Measurements from ENCODE around the gene NEURL4. TPM values are rescaled to one million over a fixed set of nuclear protein-coding genes. Genes with fewer than 3 reads are reported as not detected.

Gene NEURL4
- polyA plus RNA-seq, 2 of the 4 experiments (the other 2 are of a cell fraction), result 12.2 to 50.4 TPM

- Histone ChIP-seq H3K27ac (no peak overlapping the region), H3K4me2 (no peak overlapping the region), H3K4me3 (no peak overlapping the region), H3K4me1 (peaks cover 10% of the 10 kb centered on the region; the same call in 2 of the 3 replicates), H3K9me3 (no peaks in the 10 kb centered on the region)
- ChIA-PET POLR2A (no interaction called here), CTCF (interaction anchor here (0.6 to 23.9 kb wide), 17 partner anchors 10 to 280 kb away, joined by 3 to 433 read pairs (median 4); partner anchors contain the start of genes ACAP1, GPS2, SLC16A11 and SLC2A4)
- no peak for FAIRE-seq
- no peak for TF ChIP-seq FOXS1 (CRISPR knock-in tag; IDR thresholded peaks at IDR 0.05)
- no peak for TF ChIP-seq RFX5 (IDR thresholded peaks at IDR 0.05)
- no peak for TF ChIP-seq CEBPB (IDR thresholded peaks at IDR 0.05)
- no peak for TF ChIP-seq POLR2A (IDR thresholded peaks at IDR 0.05; ENCODE audit: low read length)
- no peak for TF ChIP-seq ZSCAN20 (CRISPR knock-in tag; IDR thresholded peaks at IDR 0.05)
- no peak for TF ChIP-seq RAD21 (conservative IDR thresholded peaks at IDR 0.05 in 1 of 2, IDR thresholded peaks at IDR 0.05 in 1 of 2)
- TF ChIP-seq FOSL2 (IDR thresholded peaks at IDR 0.05), result no peak
- no peak for TF ChIP-seq FOSL2 (CRISPR knock-in tag; IDR thresholded peaks at IDR 0.05)
- TF ChIP-seq, protein P1, sequence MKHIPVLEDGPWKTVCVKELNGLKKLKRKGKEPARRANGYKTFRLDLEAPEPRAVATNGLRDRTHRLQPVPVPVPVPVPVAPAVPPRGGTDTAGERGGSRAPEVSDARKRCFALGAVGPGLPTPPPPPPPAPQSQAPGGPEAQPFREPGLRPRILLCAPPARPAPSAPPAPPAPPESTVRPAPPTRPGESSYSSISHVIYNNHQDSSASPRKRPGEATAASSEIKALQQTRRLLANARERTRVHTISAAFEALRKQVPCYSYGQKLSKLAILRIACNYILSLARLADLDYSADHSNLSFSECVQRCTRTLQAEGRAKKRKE (CRISPR knock-in tag; IDR thresholded peaks at IDR 0.05; ENCODE audit: low read depth), result no peak
- no peak for TF ChIP-seq GATA3 (IDR thresholded peaks at IDR 0.05; ENCODE audit: borderline replicate concordance)
- TF ChIP-seq PHF8 (IDR thresholded peaks at IDR 0.05; ENCODE audit: borderline replicate concordance, low read depth), result no peak
- TF ChIP-seq, protein P2, sequence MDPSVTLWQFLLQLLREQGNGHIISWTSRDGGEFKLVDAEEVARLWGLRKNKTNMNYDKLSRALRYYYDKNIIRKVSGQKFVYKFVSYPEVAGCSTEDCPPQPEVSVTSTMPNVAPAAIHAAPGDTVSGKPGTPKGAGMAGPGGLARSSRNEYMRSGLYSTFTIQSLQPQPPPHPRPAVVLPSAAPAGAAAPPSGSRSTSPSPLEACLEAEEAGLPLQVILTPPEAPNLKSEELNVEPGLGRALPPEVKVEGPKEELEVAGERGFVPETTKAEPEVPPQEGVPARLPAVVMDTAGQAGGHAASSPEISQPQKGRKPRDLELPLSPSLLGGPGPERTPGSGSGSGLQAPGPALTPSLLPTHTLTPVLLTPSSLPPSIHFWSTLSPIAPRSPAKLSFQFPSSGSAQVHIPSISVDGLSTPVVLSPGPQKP (IDR thresholded peaks at IDR 0.05; ENCODE audit: low read depth, low read length), result no peak
- ATAC-seq, result no peak
- 96% methylated on average over 18 of the region's 19 CpGs for WGBS (ENCODE audit: missing lambda C conversion rate)
- no peak for DNase-seq (ENCODE audit: low read depth in 1 of 2, low spot score in 1 of 2)
These were observed 4.1 kb downstream of the NEURL4 start for GRCh38 chr17:7325031-7325528.

DNA sequence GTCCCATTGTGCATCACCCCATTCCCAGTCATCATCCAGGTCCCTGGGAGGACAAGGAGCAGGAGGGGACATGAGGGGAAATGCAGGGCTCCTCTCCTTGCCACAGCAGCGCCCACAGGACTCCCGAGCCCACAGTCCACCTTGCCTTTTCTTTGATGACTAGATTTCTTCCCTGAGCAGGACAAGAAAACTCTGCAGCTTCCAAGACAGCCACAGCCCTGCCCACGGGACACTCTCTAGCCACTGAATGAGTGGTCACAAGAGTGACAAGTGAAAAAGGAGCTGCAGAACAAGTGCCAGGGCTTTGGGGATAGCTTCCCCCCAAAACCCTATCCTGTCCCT is 4.7 kb downstream of the NEURL4 start:
- ATAC-seq, result no peak
- DNase-seq (ENCODE audit: low read depth in 1 of 2, low spot score in 1 of 2), result no peak
- Histone ChIP-seq H3K4me2 (no peak overlapping the region), H3K4me3 (no peak overlapping the region), H3K9me3 (no peaks in the 10 kb centered on the region), H3K27ac (no peak overlapping the region), H3K4me1 (peaks cover 10% of the 10 kb centered on the region; the same call in 2 of the 3 replicates)
- ChIA-PET POLR2A (no interaction called here), CTCF (interaction anchor here (0.6 to 23.9 kb wide), 15 partner anchors 9 to 280 kb away, joined by 3 to 433 read pairs (median 3); partner anchors contain the start of genes ACAP1, GPS2 and SLC16A11)
- TF ChIP-seq EHMT2 (IDR thresholded peaks at IDR 0.05; ENCODE audit: low read depth), result no peak
- TF ChIP-seq, protein P1 (CRISPR knock-in tag; IDR thresholded peaks at IDR 0.05; ENCODE audit: low read depth), result no peak
- TF ChIP-seq, protein P3, sequence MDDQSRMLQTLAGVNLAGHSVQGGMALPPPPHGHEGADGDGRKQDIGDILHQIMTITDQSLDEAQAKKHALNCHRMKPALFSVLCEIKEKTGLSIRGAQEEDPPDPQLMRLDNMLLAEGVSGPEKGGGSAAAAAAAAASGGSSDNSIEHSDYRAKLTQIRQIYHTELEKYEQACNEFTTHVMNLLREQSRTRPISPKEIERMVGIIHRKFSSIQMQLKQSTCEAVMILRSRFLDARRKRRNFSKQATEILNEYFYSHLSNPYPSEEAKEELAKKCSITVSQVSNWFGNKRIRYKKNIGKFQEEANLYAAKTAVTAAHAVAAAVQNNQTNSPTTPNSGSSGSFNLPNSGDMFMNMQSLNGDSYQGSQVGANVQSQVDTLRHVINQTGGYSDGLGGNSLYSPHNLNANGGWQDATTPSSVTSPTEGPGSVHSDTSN (IDR thresholded peaks at IDR 0.05), result no peak
- TF ChIP-seq FOXS1 (CRISPR knock-in tag; IDR thresholded peaks at IDR 0.05), result no peak
- TF ChIP-seq FOSL2 (IDR thresholded peaks at IDR 0.05), result no peak
- TF ChIP-seq FOSL2 (CRISPR knock-in tag; IDR thresholded peaks at IDR 0.05), result no peak
- TF ChIP-seq, protein P4, sequence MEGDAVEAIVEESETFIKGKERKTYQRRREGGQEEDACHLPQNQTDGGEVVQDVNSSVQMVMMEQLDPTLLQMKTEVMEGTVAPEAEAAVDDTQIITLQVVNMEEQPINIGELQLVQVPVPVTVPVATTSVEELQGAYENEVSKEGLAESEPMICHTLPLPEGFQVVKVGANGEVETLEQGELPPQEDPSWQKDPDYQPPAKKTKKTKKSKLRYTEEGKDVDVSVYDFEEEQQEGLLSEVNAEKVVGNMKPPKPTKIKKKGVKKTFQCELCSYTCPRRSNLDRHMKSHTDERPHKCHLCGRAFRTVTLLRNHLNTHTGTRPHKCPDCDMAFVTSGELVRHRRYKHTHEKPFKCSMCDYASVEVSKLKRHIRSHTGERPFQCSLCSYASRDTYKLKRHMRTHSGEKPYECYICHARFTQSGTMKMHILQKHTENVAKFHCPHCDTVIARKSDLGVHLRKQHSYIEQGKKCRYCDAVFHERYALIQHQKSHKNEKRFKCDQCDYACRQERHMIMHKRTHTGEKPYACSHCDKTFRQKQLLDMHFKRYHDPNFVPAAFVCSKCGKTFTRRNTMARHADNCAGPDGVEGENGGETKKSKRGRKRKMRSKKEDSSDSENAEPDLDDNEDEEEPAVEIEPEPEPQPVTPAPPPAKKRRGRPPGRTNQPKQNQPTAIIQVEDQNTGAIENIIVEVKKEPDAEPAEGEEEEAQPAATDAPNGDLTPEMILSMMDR (IDR thresholded peaks at IDR 0.05), result peak; percentile 36; the same call in 2 of the 3 replicates
- FAIRE-seq, result no peak
- 68% methylated on average over 3 of the region's 3 CpGs for WGBS (ENCODE audit: missing lambda C conversion rate)
